Mononuclear cell (primary cell): ENCODE data around the gene SLC4A5. TPM values are rescaled to one million over a fixed set of nuclear protein-coding genes. Genes with fewer than 3 reads are reported as not detected.
"Not testable (repeated sequence)": the region's sequence is repeated elsewhere in the genome, so short reads cannot be mapped to it uniquely, and the experiment has no call there.

Experiments
- H3K27me3 ChIP-seq: 2 replicates; pipeline ENCODE4 v1.6.0; 2011; ENCODE audit warnings: low read length, control low read depth; ENCODE audit not compliant: insufficient read depth
- H3K4me1 ChIP-seq: 2 replicates; pipeline ENCODE4 v1.5.1; 2011; ENCODE audit warnings: mild to moderate bottlenecking, low read length, control low read depth; ENCODE audit not compliant: insufficient read depth
- H3K4me3 ChIP-seq: 2 replicates; pipeline ENCODE4 v1.5.1; 2011; ENCODE audit warnings: mild to moderate bottlenecking, low read length, moderate library complexity
- H3K9me3 ChIP-seq: 2 replicates; pipeline ENCODE4 v1.5.1; 2011; ENCODE audit warnings: low read depth, mild to moderate bottlenecking, control low read depth, low read length
- total RNA-seq: library from RNA; depleted of rRNA; stranded (reverse); fragments of >200 nt; gene quantifications from one replicate; pipeline ENCODE4 v1.2.3, GENCODE V29; 2012

The SLC4A5 gene
- total RNA-seq, 1 donor = 6.7 TPM

- Histone ChIP-seq H3K27me3 (no peaks in the 10 kb centered on the region), H3K4me1 (no peaks in the 10 kb centered on the region), H3K9me3 (no peaks in the 10 kb centered on the region)
These were observed 2.2 kb upstream of the SLC4A5 start for GRCh38 chr2:74345272-74345943.

GRCh38 chr2:74336227-74336626 lies 7.0 kb downstream of the SLC4A5 start:
- H3K4me3 ChIP-seq, H3K27me3 ChIP-seq, H3K9me3 ChIP-seq, H3K4me1 ChIP-seq: not testable (repeated sequence)

More at GRCh38 chr2:74345272-74345943, 2.2 kb upstream of the SLC4A5 start:
- no peak overlapping the region for H3K4me3 ChIP-seq

- Histone ChIP-seq H3K9me3 (no peaks in the 10 kb centered on the region), H3K27me3 (no peaks in the 10 kb centered on the region), H3K4me3 (no peak overlapping the region), H3K4me1 (no peaks in the 10 kb centered on the region)
These were observed 8.3 kb downstream of the SLC4A5 start for GRCh38 chr2:74334931-74335333.

- no peaks in the 10 kb centered on the region for H3K4me1 ChIP-seq
- no peaks in the 10 kb centered on the region for H3K27me3 ChIP-seq
- H3K4me3 ChIP-seq = no peak overlapping the region
- no peaks in the 10 kb centered on the region for H3K9me3 ChIP-seq
These were observed 9.2 kb downstream of the SLC4A5 start for GRCh38 chr2:74333896-74334586.

GRCh38 chr2:74333175-74333574 lies 10.0 kb downstream of the SLC4A5 start:
- no peak overlapping the region for H3K4me3 ChIP-seq
- no peaks in the 10 kb centered on the region for H3K4me1 ChIP-seq
- H3K27me3 ChIP-seq = no peaks in the 10 kb centered on the region
- H3K9me3 ChIP-seq = no peaks in the 10 kb centered on the region

GRCh38 chr2:74332550-74333174 lies 10.6 kb downstream of the SLC4A5 start:
- Histone ChIP-seq H3K4me1 (no peaks in the 10 kb centered on the region), H3K27me3 (no peaks in the 10 kb centered on the region), H3K9me3 (no peaks in the 10 kb centered on the region), H3K4me3 (no peak overlapping the region)

- no peaks in the 10 kb centered on the region for H3K9me3 ChIP-seq
- H3K4me3 ChIP-seq = no peak overlapping the region
- no peaks in the 10 kb centered on the region for H3K27me3 ChIP-seq
- H3K4me1 ChIP-seq = no peaks in the 10 kb centered on the region
These were observed 14.6 kb downstream of the SLC4A5 start for GRCh38 chr2:74328573-74328972.

GRCh38 chr2:74328074-74328473 lies 15.1 kb downstream of the SLC4A5 start:
- Histone ChIP-seq H3K4me3 (no peak overlapping the region), H3K4me1 (no peaks in the 10 kb centered on the region), H3K27me3 (no peaks in the 10 kb centered on the region)

GRCh38 chr2:74327627-74328026 lies 15.6 kb downstream of the SLC4A5 start:
- H3K4me1 ChIP-seq = no peaks in the 10 kb centered on the region
- no peak overlapping the region for H3K4me3 ChIP-seq
- H3K9me3 ChIP-seq = no peaks in the 10 kb centered on the region
- H3K27me3 ChIP-seq = no peaks in the 10 kb centered on the region

More at GRCh38 chr2:74328074-74328473, 15.1 kb downstream of the SLC4A5 start:
- no peaks in the 10 kb centered on the region for H3K9me3 ChIP-seq

- Histone ChIP-seq H3K4me3 (no peak overlapping the region), H3K27me3 (no peaks in the 10 kb centered on the region), H3K4me1 (no peaks in the 10 kb centered on the region)
These were observed 16.0 kb downstream of the SLC4A5 start for GRCh38 chr2:74327199-74327598.

GRCh38 chr2:74325815-74326214 lies 17.4 kb downstream of the SLC4A5 start:
- Histone ChIP-seq H3K9me3 (no peaks in the 10 kb centered on the region), H3K27me3 (no peaks in the 10 kb centered on the region), H3K4me1 (no peaks in the 10 kb centered on the region), H3K4me3 (no peak overlapping the region)

More at GRCh38 chr2:74327199-74327598, 16.0 kb downstream of the SLC4A5 start:
- H3K9me3 ChIP-seq = no peaks in the 10 kb centered on the region

GRCh38 chr2:74321737-74322136 lies 21.5 kb downstream of the SLC4A5 start:
- Histone ChIP-seq H3K4me3 (no peak overlapping the region), H3K27me3 (no peaks in the 10 kb centered on the region)

GRCh38 chr2:74317701-74318100 lies 25.5 kb downstream of the SLC4A5 start:
- no peaks in the 10 kb centered on the region for H3K9me3 ChIP-seq
- no peak overlapping the region for H3K4me3 ChIP-seq
- no peaks in the 10 kb centered on the region for H3K4me1 ChIP-seq
- H3K27me3 ChIP-seq = no peaks in the 10 kb centered on the region

More at GRCh38 chr2:74321737-74322136, 21.5 kb downstream of the SLC4A5 start:
- no peaks in the 10 kb centered on the region for H3K4me1 ChIP-seq
- no peaks in the 10 kb centered on the region for H3K9me3 ChIP-seq

GRCh38 chr2:74316627-74317295 lies 26.5 kb downstream of the SLC4A5 start:
- H3K4me1 ChIP-seq = no peaks in the 10 kb centered on the region
- no peak overlapping the region for H3K4me3 ChIP-seq
- H3K27me3 ChIP-seq = no peaks in the 10 kb centered on the region
- no peaks in the 10 kb centered on the region for H3K9me3 ChIP-seq

GRCh38 chr2:74314107-74314506 lies 29.1 kb downstream of the SLC4A5 start:
- Histone ChIP-seq H3K9me3 (no peaks in the 10 kb centered on the region), H3K27me3 (no peaks in the 10 kb centered on the region), H3K4me1 (no peaks in the 10 kb centered on the region), H3K4me3 (no peak overlapping the region)
